ENCODE measurements around the gene SPACA9. TPM values are rescaled to one million over a fixed set of nuclear protein-coding genes. Genes with fewer than 3 reads are reported as not detected.

The SPACA9 gene
- total and polyA plus RNA-seq, 2 experiments from 2014 or later: 1.1 to 1.5 TPM

DNA sequence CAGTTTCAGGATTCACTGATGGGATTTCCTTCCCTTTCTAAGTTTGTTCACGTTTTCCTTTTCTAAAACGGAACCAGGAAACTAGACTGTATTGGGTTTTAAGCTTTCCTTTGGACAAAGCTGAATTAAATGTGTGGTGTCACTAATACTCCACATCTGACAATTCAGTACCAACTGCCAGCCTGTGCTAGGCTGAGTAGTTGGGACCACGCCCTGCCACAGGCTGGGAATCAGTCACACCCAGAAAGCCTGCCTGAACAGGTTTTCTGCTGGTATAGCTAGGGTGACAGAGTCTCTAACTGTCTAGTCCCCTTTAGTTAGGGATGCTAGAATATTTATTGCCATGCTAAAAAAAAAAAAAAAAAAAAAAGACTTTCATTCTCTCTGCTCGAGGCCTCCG lies 15.6 kb downstream of the SPACA9 start (continued):
- TF ChIP-seq EZH2 (IDR thresholded peaks at IDR 0.05; ENCODE audit: low read depth, unreplicated experiment): no peak
- TF ChIP-seq, protein P1, sequence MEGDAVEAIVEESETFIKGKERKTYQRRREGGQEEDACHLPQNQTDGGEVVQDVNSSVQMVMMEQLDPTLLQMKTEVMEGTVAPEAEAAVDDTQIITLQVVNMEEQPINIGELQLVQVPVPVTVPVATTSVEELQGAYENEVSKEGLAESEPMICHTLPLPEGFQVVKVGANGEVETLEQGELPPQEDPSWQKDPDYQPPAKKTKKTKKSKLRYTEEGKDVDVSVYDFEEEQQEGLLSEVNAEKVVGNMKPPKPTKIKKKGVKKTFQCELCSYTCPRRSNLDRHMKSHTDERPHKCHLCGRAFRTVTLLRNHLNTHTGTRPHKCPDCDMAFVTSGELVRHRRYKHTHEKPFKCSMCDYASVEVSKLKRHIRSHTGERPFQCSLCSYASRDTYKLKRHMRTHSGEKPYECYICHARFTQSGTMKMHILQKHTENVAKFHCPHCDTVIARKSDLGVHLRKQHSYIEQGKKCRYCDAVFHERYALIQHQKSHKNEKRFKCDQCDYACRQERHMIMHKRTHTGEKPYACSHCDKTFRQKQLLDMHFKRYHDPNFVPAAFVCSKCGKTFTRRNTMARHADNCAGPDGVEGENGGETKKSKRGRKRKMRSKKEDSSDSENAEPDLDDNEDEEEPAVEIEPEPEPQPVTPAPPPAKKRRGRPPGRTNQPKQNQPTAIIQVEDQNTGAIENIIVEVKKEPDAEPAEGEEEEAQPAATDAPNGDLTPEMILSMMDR (conservative IDR thresholded peaks at IDR 0.05; ENCODE audit: low read depth in 2 of 2): no peak

DNA sequence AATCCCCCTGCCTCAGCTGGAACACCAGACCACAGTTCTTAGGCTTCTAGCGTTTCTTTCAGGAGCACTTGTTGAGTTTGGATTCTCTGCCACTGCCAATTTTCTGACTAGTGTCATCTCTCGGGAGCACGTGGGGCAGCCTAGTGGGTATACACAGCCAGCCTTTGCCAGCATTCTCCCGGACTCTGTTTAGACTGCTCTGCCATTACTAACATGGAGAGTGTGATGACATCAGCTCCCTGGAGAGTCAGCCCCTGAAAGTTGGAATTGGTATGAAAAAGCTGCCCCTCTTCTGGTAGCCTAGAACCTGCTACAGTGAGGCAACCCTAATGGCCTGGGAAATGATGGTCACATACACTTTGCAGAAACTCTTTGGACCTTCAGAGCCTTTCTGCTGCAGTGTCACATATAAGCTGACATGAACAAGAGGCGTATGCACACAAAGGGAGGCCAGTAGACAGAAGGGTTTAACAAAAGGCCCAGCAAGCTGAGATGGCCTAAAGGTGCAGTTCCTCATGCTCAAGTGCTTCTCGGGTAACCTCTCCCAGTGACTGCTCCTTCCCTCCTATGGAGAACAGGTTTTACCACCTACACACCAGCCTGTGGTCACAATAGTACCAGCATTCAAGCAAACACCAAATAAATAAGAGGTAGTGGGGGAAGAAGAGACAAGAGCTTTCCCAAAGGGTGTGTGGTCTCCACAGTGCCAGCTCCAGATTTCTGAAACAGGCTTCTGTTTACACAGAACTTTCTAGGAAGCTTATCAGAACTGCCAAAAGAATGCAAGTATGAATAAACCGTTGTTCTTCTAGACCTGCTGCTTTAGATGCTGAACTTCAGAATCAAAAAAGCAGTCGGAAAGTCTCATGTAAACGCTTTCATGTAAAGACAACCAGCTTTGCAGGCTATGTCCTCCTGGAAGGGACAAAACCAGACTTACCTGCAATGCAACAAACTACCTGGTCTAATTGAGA lies 16.5 kb downstream of the SPACA9 start:
- H3K4me3 ChIP-seq: no peak overlapping the region
- TF ChIP-seq, protein P1 (conservative IDR thresholded peaks at IDR 0.05; ENCODE audit: low read depth in 2 of 2): no peak
- TF ChIP-seq, protein P2, sequence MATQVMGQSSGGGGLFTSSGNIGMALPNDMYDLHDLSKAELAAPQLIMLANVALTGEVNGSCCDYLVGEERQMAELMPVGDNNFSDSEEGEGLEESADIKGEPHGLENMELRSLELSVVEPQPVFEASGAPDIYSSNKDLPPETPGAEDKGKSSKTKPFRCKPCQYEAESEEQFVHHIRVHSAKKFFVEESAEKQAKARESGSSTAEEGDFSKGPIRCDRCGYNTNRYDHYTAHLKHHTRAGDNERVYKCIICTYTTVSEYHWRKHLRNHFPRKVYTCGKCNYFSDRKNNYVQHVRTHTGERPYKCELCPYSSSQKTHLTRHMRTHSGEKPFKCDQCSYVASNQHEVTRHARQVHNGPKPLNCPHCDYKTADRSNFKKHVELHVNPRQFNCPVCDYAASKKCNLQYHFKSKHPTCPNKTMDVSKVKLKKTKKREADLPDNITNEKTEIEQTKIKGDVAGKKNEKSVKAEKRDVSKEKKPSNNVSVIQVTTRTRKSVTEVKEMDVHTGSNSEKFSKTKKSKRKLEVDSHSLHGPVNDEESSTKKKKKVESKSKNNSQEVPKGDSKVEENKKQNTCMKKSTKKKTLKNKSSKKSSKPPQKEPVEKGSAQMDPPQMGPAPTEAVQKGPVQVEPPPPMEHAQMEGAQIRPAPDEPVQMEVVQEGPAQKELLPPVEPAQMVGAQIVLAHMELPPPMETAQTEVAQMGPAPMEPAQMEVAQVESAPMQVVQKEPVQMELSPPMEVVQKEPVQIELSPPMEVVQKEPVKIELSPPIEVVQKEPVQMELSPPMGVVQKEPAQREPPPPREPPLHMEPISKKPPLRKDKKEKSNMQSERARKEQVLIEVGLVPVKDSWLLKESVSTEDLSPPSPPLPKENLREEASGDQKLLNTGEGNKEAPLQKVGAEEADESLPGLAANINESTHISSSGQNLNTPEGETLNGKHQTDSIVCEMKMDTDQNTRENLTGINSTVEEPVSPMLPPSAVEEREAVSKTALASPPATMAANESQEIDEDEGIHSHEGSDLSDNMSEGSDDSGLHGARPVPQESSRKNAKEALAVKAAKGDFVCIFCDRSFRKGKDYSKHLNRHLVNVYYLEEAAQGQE (IDR thresholded peaks at IDR 0.05; ENCODE audit: unreplicated experiment): no peak
- TF ChIP-seq CREB1 (CRISPR knock-in tag; IDR thresholded peaks at IDR 0.05; ENCODE audit: low read depth): no peak
- H3K4me1 ChIP-seq (ENCODE audit: insufficient read depth): no peaks in the 10 kb centered on the region
- DNase-seq (ENCODE audit: low spot score) (no peak), ATAC-seq (no peak)
- H3K27me3 ChIP-seq (ENCODE audit: insufficient read depth): no peaks in the 10 kb centered on the region
- H3K27ac ChIP-seq (ENCODE audit: low read depth): no peak overlapping the region
- peaks cover 14% of the 10 kb centered on the region; the same call in 1 of the 2 replicates for H3K36me3 ChIP-seq (ENCODE audit: insufficient read depth)
- Mint-ChIP-seq H3K9me3 (no peaks in the 10 kb centered on the region), H3K4me3 (no peak overlapping the region), H3K4me1 (no peaks in the 10 kb centered on the region; the same call in 2 of the 3 replicates), H3K27ac (no peak overlapping the region), H3K27me3 (ENCODE audit: insufficient read depth, low read depth, poor library complexity) (peaks cover 8% of the 10 kb centered on the region), H3K36me3 (ENCODE audit: low read depth) (peaks cover 25% of the 10 kb centered on the region)
- no peak overlapping the region for H3K4me2 ChIP-seq
- H3F3A ChIP-seq (replicated peaks; ENCODE audit: low read depth): no peaks in the 10 kb centered on the region
- no peaks in the 10 kb centered on the region for H3K79me2 ChIP-seq (replicated peaks; ENCODE audit: insufficient read depth)
- H4K20me1 ChIP-seq (replicated peaks; ENCODE audit: insufficient read depth): 0 out of 2 replicates have a peak, but pooled peaks cover 9% of the 10 kb centered on the region
- H2AFZ ChIP-seq: no peak overlapping the region
- no peaks in the 10 kb centered on the region for H3K9me2 ChIP-seq (ENCODE audit: insufficient read depth)

Data from GM23338 (cell line).